GM19397 (cell line): ENCODE results near the gene GRID1.

Experiments used
- ATAC-seq: cut with Tn5 transposase; IDR thresholded peaks from one replicate; pipeline ENCODE4 v1.9.1; 2021; ENCODE audit warnings: mild to moderate bottlenecking, moderate library complexity; ENCODE audit not compliant: unreplicated experiment

The GRID1 gene

DNA sequence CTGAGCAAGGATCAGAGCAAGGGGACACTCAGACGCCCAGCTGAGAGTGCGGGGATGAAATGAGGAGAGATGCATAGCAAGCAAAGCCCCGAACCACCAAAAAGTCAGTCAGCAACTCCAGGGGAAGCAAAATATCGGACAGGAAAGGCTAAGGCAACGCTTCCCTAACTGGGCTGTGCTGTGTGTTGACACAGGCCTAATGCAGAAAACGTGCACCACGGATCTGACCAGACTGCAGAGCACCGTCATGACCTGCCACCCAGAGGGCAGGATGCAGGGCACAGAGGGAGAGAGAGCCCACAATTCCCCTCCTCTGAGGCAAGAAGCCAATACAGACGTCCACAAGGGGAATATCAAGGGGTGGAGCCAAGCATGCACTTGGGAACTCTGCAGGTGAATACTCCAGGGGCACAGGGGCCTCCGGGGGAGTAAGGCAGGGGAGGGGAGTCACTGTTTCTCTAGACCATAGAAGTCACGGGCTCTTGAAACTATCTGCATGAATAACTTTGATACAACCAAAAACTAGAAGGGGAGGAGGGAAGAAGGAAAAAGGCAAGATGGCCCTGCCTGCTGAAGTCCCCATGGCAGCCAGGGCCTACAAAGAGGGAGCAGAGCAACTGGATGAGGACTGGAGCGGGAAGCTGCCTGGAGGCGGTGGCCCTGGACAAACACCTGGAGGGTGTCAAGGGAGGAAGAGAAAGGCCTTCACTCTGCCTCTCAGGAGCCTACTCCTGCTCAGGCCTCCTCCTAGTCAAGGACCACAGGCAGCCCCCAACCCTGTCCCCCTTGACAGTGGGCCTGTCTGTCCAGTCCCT is 26.2 kb downstream of the GRID1 start:
- ATAC-seq, result no peak

DNA sequence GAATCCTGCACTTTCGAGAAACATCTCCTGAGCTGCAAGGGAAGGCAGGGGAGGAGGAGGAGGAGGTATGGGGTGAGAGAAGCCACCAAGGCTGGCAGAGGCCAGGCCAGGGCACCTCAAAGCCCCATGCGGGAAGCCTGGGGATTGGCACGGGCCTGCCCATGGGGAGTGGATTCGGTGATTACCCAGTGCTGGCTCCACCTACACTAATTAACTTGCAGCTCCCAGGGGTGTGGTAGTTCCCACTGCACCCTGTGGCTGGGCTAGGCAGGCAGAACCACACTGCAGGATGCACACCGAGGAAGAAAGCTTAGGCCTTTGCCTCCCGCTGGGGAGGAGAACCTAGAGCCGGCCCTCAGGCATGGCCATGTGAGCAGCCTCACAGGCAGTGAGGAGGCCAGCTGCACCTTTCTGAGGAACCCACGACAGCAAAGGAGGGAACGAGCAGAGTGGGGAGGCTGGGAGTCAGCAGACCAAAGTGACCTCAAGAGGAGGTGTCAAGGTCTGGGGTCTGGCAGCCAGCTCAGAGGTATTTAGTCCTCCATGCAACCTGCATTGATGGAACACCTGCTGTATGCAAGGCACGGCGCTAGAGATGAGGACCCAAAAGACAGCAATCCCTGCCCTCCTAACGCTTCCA is 27.2 kb downstream of the GRID1 start:
- ATAC-seq, result no peak

DNA sequence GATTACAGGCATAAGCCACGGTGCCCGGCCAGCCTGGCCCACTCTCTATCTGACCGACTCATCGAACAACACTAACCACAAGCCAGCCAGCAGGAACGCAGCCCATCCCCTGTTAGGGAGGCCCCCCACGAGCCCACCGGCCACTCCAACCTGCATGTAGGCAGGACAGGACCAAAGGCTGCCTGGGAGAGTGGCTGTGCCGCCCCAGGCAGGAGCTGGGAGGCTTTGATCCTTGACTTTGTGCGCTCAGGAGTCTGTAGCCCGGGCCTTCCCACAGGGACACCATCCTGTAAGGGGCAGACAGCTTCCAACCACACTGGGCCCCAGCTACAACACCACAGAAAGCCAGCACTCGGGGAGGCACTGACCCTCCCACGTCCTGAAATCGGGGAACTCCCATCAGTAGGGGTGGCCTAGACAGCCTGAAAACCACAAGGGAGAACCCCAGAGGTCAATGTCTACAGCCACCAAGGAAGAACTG is 29.4 kb downstream of the GRID1 start:
- no peak for ATAC-seq

DNA sequence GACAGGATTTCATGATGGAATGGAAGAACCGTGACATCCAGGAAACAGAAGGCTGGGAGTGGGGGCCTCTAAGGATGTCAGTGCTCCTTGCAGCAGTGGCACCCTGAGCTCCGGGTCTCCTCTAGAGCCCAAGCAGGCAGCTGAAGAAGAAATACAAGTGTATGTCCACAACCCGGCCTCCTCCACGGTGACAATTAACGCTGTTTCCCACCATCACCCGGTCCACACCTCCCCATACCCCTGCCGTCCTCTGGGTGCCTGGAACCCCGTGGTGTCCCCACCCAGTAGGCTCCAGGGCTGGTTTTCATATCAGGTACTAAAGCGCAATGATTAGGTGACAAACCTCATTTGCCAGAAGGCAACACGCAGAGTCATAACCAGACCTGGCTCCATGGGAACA is 30.3 kb downstream of the GRID1 start:
- ATAC-seq, result no peak

DNA sequence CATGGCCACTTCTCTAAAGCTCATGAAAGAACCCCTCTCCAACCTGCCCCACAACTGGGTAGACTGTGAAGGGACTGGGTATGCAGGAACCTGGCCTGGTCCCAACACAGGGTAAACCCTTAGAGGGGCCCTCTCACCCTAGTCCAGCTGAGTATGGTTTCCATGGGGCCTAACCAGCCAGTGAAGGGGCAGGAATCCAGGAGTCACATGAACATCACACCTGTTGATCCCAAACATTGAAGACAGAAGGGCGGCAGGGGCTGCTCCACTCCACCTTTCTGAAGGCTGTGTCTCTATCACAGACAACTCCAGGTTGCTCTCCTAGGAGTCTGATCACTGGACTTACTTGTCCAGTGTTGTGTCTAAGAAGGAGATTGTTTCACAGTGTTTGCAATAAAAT is 30.8 kb downstream of the GRID1 start:
- no peak for ATAC-seq

DNA sequence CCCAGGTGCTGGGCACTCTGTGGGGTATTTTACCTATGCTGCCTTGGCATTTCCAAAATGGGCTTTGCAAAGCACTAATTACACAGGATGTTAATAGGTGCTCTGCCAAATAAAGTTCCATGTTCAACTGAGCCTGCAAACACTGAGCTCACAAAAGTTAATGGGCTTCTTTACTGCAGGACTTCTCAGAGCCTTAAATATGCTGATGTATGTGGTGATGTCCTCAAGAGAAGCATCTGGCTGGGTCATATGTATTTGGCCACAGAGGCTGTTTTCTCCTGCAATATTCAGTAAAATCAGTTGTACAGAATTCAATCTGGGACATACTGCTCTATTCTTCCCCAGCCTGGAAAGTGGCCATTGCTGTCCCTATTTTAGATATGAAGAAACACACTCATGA is 31.3 kb downstream of the GRID1 start:
- no peak for ATAC-seq

DNA sequence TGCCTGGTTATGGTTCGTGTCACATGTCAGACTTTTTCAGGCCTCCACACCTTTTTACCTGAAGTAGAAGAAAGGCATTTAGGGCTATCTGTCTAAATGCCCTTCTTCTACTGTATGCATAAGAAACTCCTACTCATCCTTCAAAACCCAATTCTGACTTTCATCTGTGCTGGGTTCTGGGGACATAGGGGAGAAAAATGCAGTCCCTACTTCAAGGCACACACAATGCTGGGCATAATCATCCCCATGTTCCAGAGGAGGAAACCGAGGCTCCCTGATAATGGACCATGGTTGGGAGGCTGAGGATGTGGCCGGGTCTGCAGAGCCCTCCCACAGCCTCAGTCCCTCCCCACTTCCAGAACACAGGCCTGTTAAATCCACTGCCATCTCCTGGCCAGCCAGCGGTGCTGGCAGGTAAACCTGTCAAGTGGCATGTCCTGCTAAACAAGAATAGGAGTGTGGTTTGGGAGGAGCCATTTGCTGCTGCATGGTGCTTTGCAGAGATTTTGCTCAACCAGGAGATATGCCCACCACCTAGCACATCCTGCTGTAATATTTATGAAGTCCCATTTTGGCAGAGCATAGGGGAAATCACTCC is 32.0 kb downstream of the GRID1 start:
- ATAC-seq, result no peak

DNA sequence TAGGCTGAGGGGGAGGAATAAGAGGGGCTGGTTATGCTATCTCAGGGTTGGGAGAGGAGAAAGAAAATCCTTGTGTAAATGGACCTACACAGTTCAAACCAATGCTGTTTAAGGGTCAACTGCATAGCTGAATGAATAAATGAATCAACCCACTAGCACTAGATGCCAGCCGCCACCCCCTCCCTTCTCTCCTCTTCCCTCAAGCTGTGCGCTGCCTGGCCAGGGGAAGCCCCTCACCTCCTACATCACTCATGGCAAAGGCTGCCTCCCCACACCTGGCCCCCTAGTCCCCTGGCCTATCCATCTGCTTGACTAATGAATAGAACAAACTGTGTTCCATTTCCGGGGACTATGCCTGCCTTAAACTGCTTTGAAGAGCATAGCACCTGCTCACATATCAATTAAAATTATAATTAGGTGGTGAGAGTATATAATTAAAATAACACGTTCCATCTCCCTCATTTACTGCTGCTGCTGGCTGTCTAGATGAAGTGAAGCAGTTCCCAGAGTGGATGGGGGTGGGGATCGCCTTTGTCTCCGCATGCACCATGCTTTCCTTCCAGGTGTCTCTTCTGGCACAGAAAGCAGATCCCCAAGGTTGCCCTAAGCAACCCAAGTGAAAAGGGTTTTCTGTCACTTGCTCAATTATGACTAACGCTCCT is 32.6 kb downstream of the GRID1 start:
- no peak for ATAC-seq

DNA sequence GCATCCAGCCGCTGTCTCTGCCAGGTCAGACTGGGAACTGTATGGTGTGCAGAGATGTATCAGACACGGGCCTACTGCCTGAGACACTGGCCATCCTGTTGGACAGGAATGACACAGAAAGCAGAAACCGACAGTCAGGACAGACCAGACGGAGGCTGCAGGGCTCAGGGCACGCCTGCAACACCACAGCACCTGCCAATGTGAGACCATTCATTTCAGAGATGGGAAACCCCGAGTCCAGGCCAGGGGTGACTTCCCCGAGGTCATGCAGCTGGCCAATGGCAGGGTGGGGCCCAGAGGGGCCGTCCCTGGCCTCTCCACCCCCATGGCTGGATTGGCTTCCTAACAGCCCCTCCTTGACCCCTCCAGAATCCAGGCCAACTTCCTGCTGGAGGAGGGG is 34.7 kb downstream of the GRID1 start:
- no peak for ATAC-seq

DNA sequence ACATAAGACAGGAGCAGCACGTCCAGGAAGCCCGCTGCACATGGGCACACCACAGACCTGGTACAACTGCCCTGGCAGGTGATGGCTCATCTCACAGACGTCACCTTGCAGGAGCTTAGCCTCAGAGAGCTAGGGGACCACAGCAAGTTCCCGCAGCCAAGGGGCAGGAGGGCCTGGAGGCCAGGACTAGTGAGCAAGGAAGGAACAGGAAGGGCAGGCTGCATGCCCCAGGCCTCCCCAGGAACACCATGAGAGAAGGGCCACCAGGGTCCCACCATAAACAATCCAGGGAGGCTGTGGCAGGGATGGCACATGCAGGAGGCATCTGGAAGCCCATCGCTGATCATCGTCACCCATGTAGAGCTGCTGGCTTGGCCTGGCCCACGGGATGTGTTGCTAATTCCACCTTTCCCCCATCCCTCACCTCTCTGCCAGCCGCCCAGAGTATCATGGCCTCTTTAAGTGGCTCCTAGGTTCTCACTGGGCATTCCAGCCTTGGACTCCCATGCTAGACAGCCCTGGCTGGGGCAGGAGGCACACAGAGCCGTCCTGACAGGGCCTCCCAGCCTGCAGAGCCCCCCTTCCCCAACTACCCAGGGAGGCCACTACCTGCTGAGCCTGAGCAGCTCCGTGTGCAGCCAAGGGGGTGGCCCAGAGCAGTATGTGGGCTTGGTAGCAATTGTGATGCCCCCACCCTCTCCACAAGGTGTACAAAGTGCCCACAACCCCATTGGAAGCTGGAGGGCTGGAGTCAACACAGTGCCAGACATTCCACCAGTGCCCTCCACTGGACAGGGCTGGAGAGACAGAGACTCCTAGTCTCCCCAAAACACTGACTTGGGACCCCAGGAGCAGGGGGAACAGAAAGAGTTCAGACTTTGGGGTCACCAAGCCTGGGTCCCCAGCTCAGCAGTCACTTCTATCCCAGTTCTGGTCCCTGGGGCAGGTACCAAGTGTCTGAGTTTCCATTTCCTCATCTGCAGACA is 35.5 kb downstream of the GRID1 start:
- ATAC-seq, result no peak

DNA sequence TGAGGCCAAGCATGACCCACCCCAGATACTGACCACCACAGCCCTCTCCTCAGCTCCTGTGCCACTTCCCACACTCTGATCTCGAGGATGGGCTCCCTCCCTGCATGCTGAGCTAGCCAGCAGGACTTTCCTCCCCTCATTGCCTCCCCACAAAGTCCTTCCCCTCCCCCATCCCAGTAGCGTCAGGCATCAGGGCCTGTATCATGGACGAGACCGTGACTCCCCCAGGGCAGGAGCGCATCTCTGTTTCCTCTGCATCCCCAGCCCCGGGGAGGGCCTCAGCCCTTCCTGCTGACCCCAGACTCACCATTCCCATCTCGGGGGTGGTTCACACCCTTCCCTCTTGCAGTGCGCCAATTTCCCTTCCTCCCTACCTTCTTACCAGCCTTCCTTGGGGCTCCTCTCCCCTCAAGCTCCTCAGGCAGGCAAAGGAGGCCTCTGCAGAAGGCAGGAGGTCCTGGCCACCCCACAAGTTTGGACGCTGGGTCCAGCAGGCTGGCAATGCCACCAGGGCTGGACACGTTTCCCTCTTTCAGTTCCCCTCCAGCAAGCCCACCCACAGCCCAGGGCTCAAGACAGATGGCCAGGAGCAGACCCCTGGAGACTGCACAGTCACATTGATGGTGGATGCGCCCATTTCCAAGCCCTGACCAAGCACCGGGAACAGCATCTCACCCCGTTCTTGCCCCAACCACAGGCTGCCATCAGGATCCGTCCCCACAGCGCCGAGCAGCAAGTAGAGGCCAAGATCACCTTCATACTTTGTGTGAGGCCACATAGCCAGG is 36.5 kb downstream of the GRID1 start:
- no peak for ATAC-seq

DNA sequence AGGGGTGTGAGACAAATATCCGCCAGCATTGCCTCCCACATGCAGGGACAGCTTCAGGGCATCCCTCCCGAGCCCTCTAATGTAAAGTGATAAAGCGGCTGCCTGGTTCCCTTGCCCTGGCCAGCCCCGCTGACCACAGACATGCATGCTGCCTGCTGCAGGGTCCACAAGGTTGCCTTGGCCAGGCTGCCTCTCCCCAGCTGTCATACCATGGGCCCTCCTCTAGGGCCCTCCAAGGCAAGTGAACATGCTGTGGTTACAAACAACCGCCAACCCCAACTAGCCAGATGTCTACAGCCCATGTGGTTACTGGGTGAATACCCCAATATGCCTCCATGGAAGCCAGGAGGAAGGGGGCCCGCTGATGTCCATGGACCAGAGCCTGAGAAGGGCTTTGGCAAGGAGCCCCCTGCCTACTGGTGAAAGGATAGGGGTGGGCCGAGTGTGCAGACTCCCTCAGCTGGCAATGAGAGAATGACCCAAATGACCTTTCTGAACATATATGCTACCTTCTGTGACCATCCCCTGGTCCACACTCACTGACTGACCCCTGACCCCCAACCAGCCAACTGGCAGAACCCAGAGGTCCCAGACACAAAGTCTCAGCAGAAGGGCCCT is 37.4 kb downstream of the GRID1 start:
- ATAC-seq, result no peak

DNA sequence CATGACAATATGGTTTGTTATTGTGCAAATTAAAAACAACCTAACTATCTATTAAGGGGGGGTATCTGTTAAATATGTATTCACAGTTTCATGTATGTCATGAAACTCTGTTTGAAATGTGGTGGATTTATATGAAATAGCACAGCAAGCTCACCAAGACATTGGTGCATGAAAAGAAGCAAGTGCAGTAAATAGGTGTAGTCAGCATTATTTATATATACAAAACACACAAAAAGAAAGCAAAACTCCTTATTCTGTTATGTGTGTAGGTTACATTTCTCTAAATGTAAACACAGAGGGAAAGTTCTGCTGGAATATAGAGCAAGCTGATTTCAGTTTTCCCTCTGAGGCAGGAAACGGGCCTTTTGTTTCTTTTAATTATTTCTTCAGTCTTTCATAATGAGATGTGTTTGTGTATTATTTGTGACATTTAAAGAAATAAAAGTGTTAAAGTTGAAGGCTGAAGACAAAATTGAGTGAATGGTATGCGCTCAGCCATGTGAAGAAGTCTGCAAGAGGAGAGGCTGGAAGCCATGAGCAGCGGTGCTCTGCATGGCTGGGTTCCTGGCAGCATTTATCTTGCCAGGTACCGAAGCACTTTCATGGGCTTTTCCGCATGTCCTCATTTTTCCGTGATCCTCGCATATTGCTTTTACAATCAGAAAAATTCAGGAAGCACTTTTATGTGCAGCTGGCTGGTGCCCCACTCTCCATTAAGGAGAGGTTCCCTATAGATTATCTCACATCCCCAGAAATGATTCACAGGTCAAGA is 38.5 kb downstream of the GRID1 start:
- no peak for ATAC-seq

DNA sequence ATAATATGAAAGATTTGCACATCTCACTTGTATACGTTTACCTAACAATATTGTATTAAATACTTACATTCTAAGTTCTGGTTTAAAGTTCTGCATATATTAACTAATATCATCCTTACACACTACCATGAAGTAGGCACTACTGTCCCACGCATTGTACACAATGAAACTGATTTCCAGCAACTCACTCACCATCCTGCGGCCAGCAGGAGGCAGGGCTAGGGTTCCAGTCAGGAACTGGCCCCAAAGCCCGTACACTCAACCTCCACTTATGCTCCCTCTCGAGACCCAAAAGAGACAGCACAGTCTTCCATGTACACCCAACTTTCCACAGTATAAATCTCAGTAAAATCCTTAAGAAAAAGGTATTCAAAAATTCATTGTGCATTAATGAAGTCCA is 41.4 kb downstream of the GRID1 start:
- no peak for ATAC-seq

DNA sequence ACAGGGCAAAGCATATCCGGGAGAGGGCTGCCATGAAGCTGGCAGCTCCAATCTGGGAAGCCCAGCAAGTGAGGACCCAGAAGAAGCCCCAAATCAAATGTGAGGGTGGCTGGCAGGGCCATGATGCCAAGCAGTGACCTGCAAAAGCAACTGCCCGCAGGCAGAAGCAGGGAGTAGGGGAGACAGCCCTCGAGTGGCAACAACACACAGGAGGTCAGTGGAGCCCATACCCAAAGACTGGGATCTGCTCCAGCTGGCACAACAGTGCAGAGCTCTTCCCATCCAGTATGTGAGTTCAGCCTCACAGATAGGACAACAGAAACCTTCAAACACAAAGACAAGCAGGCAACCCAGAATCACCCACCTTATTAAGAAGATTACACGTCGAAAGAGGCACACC is 45.0 kb downstream of the GRID1 start:
- ATAC-seq, result no peak

DNA sequence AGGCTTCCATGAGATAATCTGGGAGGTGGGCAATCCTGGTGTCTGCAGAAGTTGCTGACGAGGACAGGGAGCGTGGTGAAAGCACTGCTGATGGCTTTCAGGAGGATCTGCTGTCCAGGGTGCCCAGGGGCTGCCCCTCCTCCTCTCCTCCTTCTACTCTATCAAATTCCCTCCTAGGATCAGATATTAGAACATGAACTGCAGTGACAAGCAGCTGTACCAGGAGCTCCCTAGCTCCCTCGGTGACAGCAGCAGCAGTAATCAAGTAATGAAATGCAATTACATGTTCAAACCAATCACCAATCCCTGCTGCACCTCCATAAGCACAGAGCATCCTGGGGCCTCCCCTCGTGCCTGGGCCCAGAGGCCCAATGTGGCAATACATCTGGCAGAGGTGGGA is 46.9 kb downstream of the GRID1 start:
- no peak for ATAC-seq

DNA sequence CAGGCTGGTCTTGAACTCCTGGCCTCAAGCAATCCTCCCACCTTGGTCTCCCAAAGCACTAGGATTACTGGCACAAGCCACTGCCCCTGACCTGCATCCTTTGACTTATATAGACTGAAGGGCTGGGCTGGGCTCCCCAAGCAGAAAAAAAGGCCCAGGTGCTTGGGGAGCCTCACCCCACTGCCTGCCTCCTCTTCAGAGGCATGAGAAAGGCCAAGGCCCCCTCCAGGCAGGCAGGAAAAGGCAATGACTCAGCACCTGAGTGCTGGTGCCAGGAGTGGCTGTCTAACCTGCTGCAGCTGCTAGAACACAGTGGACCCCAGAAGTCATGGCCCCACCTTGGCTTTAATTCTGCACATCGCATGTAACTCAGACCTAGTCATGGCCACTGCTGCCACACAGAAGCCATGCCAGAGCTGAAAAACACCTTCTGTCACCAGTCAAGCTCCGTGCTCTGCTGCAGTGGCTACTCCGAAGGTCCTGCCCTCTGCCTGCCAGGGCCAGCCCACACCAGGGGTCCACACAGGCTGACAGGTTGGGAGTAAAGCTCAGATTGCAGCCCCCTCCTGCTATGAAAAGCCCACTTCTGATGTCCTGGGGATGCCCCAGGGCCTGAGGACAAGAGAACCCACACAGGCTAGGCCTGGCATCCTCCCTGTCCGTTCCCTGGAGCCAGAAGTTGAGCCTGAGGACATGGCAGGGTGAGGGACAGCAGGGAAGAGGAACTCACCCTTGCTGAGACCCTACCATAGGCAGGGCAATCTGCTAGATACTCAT is 48.5 kb downstream of the GRID1 start:
- no peak for ATAC-seq

DNA sequence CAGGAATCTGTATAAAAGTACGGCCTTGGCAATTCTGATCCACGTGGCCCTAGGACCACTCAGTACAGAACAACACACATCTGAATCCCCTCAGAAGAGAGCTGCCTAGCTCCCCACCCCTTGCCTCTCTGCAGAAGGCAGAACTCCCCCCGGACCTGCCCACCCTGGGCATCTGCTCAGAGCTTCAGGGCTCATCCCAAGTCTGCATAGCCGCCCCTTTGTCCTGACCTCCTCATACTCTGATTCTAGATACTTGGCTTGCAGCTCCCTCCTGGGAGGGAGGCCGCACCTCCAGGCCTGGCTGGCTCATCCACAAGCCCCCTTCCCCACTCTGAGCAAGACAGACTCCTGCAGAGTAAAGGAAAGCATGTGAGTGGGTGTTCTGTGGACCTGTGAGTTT is 49.6 kb downstream of the GRID1 start:
- ATAC-seq, result no peak
